Vagina (tissue), 2 donors: Measurements from ENCODE around the gene ZNF536.

Experiments
- POLR2A ChIP-seq, 2 donors: fragments of 450-650 bp; IDR thresholded peaks; one replicate each; pipeline ENCODE4 v1.6.1; 2017; ENCODE audit warnings: antibody characterized with exemption in 2 of 2, mild to moderate bottlenecking in 2 of 2, moderate library complexity in 2 of 2
- POLR2AphosphoS5 ChIP-seq, 2 donors: sonication (generic); formaldehyde crosslinking; IDR thresholded peaks; one replicate each; pipeline ENCODE4 v1.9.0; 2017; ENCODE audit warnings: antibody characterized with exemption in 2 of 2, mild to moderate bottlenecking in 2 of 2, low read depth in 1 of 2; ENCODE audit not compliant: insufficient read depth in 1 of 2
- TF ChIP-seq, protein P1 (sequence below), 3 experiments: fragments of 450-650 bp in 2 of 3; fragments of 200-600 bp in 1 of 3; sonication (generic) in 1 of 3; IDR thresholded peaks; one replicate each; pipeline ENCODE4 v1.5.1; 2017 to 2019; ENCODE audit warnings: antibody characterized with exemption in 3 of 3, mild to moderate bottlenecking in 2 of 3, moderate library complexity in 2 of 3

DNA sequence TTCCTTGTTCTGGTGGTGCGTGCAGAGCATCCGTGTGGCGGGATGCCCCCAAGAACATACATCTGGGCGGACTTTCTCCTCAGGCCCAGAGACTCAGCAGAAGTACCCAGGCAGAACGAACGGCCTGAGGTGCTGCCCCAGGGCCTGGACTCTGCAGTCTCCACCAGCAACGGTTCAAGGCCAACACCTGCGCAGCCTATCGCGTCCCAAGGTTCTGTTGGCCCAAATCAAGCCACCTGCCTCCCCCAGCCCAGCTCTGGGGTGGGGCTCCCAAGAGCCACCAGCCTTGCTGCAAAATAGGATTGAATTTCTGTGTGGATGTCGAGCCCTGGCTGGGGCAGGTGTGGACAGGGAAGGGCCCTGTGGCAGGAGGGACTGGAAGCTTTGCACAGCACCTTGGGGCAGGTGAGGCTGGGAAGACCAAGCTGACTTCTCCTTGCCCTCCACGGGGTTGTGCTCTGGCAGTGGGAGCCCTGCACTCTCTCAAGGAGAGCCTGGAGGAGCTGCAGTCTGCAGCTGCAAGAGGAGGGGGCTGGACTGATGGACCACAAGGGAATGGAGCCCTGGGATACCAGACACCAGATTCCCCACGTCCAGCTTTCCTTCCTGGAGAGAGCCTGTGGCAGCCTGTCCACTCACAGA, 146.9 kb downstream of the ZNF536 start:
- TF ChIP-seq POLR2A (IDR thresholded peaks at IDR 0.05) (no peak), POLR2AphosphoS5 (IDR thresholded peaks at IDR 0.05; ENCODE audit: insufficient read depth in 1 of 2, low read depth in 1 of 2) (no peak)
- TF ChIP-seq, protein P1, sequence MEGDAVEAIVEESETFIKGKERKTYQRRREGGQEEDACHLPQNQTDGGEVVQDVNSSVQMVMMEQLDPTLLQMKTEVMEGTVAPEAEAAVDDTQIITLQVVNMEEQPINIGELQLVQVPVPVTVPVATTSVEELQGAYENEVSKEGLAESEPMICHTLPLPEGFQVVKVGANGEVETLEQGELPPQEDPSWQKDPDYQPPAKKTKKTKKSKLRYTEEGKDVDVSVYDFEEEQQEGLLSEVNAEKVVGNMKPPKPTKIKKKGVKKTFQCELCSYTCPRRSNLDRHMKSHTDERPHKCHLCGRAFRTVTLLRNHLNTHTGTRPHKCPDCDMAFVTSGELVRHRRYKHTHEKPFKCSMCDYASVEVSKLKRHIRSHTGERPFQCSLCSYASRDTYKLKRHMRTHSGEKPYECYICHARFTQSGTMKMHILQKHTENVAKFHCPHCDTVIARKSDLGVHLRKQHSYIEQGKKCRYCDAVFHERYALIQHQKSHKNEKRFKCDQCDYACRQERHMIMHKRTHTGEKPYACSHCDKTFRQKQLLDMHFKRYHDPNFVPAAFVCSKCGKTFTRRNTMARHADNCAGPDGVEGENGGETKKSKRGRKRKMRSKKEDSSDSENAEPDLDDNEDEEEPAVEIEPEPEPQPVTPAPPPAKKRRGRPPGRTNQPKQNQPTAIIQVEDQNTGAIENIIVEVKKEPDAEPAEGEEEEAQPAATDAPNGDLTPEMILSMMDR (IDR thresholded peaks at IDR 0.05), result no peak
